Activated naive CD4-positive, alpha-beta T cell treated with Interleukin-2 at 50 U/mL for 16 hours (primary cell): ENCODE data around the gene STX3.
"Not testable (repeated sequence)": the region's sequence is repeated elsewhere in the genome, so short reads cannot be mapped to it uniquely, and the experiment has no call there.

ENCODE experiments used
- DNase-seq: peaks from one replicate; pipeline ENCODE4 v3.0.0-alpha.2; 2020

Gene STX3

GRCh38 chr11:59847626-59848025 is 92.5 kb downstream of the STX3 start:
- no peak for DNase-seq

GRCh38 chr11:59848439-59848838 is 93.3 kb downstream of the STX3 start:
- not testable (repeated sequence) for DNase-seq

DNA sequence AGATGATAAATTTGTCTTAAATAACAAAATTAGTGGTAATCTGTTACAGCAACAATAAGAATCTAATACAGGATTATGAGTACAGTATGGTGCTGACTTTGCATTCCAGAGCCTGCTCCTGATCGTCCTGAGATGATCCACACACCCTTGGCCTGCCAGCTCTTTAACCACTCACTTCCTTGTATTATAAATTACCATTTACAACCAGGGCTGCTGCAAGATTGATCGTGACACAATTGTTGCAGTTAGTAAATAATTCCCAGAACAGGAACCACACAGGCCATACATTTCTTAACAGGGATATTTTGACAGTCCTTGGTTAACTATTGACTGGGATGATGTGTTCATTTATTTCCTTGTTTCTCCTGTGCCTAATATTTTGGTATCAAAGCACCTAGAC is 94.0 kb downstream of the STX3 start:
- no peak for DNase-seq

- DNase-seq = not testable (repeated sequence)
These were observed 94.4 kb downstream of the STX3 start for GRCh38 chr11:59849551-59849950.

- DNase-seq = not testable (repeated sequence)
These were observed 96.2 kb downstream of the STX3 start for GRCh38 chr11:59851416-59851815.

DNA sequence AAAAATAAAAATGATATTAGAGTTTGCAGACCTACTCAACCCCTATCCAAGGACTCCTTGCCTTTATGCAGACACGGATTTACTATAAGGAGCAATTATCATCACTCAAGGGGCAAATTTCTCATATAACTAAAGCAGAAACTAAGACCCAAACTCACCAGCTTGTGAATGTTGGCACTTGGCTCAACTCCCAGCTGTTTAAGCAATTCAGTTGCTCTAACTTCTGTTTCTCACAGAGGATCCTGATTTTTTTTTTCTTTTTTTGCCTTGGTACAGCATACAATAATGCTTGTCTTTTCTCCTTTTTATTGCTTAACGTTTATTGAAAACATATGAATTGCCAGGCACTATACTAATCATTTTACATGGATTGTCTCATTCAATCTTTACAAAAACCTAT is 99.7 kb downstream of the STX3 start:
- no peak for DNase-seq
